ENCODE data around the gene KRTAP10-5.

KRTAP10-5 gene

DNA sequence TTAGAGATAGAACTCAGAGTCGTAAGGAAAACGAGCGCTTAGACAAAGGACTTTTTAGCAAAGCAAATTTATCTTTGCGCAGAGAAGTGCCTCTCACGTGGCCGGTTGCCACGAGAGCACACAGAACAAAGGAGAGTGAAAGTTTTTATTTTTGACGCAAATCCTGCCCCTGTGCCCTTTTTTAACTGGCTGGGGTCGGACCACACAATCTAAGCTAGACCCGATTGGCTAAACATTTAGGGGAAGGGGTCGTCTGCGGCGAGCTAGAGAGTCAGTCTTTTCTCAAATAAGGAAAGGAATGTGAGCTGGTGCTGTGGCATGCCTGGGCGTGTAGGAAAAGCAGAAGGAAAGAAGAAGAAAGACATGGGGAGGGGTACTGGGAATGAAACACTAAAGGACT lies 31.5 kb downstream of the KRTAP10-5 start:
- H3K4me3 ChIP-seq (replicated peaks; ENCODE audit: low read depth, low read length) = no peak overlapping the region
- TF ChIP-seq, protein P1, sequence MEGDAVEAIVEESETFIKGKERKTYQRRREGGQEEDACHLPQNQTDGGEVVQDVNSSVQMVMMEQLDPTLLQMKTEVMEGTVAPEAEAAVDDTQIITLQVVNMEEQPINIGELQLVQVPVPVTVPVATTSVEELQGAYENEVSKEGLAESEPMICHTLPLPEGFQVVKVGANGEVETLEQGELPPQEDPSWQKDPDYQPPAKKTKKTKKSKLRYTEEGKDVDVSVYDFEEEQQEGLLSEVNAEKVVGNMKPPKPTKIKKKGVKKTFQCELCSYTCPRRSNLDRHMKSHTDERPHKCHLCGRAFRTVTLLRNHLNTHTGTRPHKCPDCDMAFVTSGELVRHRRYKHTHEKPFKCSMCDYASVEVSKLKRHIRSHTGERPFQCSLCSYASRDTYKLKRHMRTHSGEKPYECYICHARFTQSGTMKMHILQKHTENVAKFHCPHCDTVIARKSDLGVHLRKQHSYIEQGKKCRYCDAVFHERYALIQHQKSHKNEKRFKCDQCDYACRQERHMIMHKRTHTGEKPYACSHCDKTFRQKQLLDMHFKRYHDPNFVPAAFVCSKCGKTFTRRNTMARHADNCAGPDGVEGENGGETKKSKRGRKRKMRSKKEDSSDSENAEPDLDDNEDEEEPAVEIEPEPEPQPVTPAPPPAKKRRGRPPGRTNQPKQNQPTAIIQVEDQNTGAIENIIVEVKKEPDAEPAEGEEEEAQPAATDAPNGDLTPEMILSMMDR (IDR thresholded peaks at IDR 0.05; ENCODE audit: low read length, missing control alignments) = no peak
- DNase-seq (ENCODE audit: low read depth) = no peak

DNA sequence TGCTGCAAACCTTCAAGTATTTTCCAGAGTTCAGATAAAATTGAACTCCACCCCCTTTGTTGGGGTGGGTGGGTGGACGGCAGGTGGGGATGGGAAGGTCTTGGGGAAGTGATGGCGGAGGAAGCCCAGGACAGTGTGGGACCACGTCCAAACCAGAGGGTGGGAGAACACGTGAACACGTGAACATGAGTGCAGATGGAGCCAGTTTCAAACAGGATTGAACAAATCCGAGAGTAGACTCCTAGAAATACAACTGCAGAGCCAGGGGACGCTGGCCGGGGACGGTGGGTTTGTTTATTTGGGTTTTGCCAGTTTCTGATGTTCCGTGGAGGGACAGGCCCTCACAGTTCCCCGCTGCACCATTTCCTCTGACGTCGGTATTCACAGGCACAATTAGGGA lies 32.0 kb downstream of the KRTAP10-5 start:
- no peak overlapping the region for H3K4me3 ChIP-seq (replicated peaks; ENCODE audit: low read depth, low read length)
- no peak for DNase-seq (ENCODE audit: low read depth)
- TF ChIP-seq, protein P1 (IDR thresholded peaks at IDR 0.05; ENCODE audit: low read length, missing control alignments) = no peak

DNA sequence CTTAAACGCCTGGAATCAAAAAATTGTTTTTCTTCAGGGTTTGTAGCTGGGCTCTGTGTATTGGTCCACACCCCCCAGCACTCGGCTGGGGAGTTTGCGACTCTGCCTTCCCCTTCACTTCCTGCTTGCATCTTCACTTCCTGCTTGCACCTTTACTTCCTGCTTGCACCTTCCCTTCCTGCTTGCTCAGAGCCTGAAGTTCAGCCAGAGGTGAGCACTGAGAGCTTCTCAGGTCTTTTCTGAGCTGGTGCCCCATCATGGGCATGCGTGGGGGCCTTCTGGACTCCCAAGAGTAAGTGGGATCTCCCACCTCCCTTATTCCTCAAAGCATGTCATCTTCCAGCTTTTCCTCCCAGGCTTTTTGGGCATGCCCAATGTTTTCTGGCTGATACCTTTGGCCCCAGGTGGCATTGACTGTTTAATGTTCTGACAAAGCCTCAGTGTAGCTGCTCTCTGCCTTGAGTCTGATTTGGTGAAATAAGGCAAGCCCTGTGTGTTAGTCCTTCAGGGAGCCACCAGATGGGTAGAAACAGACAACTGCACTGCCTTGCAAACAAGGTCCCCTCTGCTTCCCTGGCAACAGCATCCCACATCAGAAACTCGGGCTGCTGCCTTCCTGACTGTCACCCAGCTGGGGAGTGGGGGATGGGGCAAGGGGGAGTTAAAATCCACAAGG lies 32.6 kb downstream of the KRTAP10-5 start:
- DNase-seq (ENCODE audit: low read depth) = no peak
- TF ChIP-seq, protein P1 (IDR thresholded peaks at IDR 0.05; ENCODE audit: low read length, missing control alignments) = no peak
- H3K4me3 ChIP-seq (replicated peaks; ENCODE audit: low read depth, low read length) = no peak overlapping the region

DNA sequence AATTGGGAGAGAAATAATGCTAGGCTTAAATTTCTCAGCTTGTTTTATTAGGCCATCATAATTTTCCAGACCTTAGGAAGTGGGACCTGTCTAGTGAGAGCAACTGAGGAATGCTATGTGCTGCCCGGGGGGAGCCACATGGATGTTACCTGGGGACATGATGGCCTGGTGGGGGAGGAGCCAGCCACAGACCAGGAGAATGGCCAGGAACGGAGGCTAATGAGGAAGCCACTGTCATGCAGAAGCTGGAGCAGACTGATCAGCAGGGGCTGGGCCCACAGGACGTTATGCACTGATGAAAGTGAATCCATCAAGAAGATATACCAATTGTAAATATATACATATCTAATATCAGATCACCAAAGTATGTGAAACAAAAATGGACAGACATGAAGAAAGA lies 35.8 kb downstream of the KRTAP10-5 start:
- no peak for DNase-seq (ENCODE audit: low read depth)
- TF ChIP-seq, protein P1 (IDR thresholded peaks at IDR 0.05; ENCODE audit: low read length, missing control alignments) = no peak
- H3K4me3 ChIP-seq (replicated peaks; ENCODE audit: low read depth, low read length) = no peak overlapping the region

DNA sequence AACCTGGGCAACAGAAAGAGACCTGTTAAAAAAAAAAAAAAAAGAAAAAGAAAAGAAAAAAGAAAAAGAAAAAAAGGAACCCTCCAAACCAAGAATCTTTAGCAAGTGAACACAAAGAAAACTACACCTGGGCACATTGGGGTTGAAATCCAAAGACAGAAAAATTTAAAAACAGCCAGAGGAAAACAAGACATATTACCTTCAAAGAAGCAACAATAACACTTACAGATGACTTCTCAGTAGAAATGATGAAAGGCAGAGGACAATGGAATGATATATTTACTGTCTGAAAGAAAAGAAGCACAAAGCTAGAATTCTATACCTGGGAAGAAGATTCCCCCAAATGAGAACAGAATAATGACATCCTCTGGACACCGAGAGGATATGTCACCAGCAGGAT lies 37.7 kb downstream of the KRTAP10-5 start:
- H3K4me3 ChIP-seq (replicated peaks; ENCODE audit: low read depth, low read length) = no peak overlapping the region
- DNase-seq (ENCODE audit: low read depth) = no peak
- TF ChIP-seq, protein P1 (IDR thresholded peaks at IDR 0.05; ENCODE audit: low read length, missing control alignments) = no peak

DNA sequence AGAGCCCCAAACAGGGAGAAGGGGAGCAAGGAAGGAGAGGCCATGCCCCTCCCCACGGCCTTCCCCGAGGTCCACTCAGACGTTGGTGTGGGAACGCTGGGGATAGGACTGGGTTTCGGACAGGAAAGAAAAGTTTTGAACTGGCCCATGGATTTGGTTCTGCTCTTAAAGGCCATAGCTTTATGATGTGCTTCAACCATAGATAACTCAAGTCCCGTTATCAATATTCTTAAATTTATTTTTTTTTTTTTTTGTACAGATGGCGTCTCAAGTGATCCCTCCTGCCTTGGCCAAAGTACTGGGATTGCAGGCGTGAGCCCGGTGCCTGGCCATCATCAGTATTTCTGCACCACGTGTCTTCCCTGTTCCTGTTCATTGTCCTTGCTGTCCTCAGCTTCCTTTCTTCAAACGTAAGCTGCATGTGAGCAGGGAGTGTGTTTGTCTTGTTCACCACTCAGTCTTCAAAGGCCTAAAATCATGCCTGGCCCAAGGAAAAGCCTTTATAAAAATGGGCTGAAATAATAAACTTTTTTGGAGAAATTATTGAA lies 39.6 kb downstream of the KRTAP10-5 start:
- no peak for DNase-seq (ENCODE audit: low read depth)
- TF ChIP-seq, protein P1 (IDR thresholded peaks at IDR 0.05; ENCODE audit: low read length, missing control alignments) = no peak
- no peak overlapping the region for H3K4me3 ChIP-seq (replicated peaks; ENCODE audit: low read depth, low read length)

All from fibroblast of pulmonary artery (primary cell).